SK-N-SH (cell line): ENCODE measurements around the gene ZDHHC8. TPM values are rescaled to one million over a fixed set of nuclear protein-coding genes. Genes with fewer than 3 reads are reported as not detected.

Experiments used
- CTCF ChIA-PET: fragments of 300-600, 350-600 bp; formaldehyde crosslinking; extraction: SDS; loops from one replicate; lab custom pipeline; 2021; lab: Yijun Ruan, JAX
- POLR2A ChIA-PET: fragments of 350-600 bp; sonication (Branson Sonifier 250); formaldehyde crosslinking; extraction: SDS; loops from one replicate; lab custom pipeline; 2020; ENCODE audit warnings: antibody characterized with exemption, inconsistent platforms; lab: Yijun Ruan, JAX
- DNase-seq: peaks from one replicate; pipeline ENCODE4 v3.0.0; 2012
- H2AFZ ChIP-seq: fragments of 200-600 bp; sonication (generic); 2 replicates; pipeline ENCODE4 v1.8.1; 2016; ENCODE audit warnings: antibody characterized with exemption, mild to moderate bottlenecking, low read depth
- H3F3A ChIP-seq: fragments of 200-600 bp; sonication (generic); replicated peaks from 2 replicates; pipeline ENCODE3; 2016; ENCODE audit warnings: antibody characterized with exemption, mild to moderate bottlenecking; ENCODE audit not compliant: insufficient read depth
- H3K27ac ChIP-seq, 2 experiments: fragments of 200-500 bp in 1 of 2; fragments of 200-600 bp in 1 of 2; sonication (Bioruptor generic) in 1 of 2; sonication (generic), shearing (Covaris generic) in 1 of 2; 2 replicates each; pipeline versions ENCODE4 v1.5.1 to v1.6.1; 2014 to 2016; ENCODE audit warnings: low read depth in 2 of 2, inconsistent platforms in 1 of 2, low read length in 1 of 2, mild to moderate bottlenecking in 1 of 2, mixed read lengths in 1 of 2
- H3K27me3 ChIP-seq: fragments of 200-600 bp; sonication (generic), shearing (Covaris generic); 2 replicates; pipeline ENCODE4 v1.6.1; 2016; ENCODE audit warnings: mixed run types; ENCODE audit not compliant: insufficient read depth
- H3K36me3 ChIP-seq, 2 experiments: fragments of 200-500 bp in 1 of 2; fragments of 200-600 bp in 1 of 2; sonication (Bioruptor generic) in 1 of 2; sonication (generic) in 1 of 2; replicated peaks in 1 of 2; 2 replicates each; pipeline versions ENCODE3 to v1.5.1; 2014 to 2016; ENCODE audit warnings: low read length in 1 of 2, mild to moderate bottlenecking in 1 of 2; ENCODE audit not compliant: insufficient read depth in 2 of 2, control insufficient read depth in 1 of 2
- H3K4me1 ChIP-seq, 2 experiments: fragments of 200-500 bp in 1 of 2; fragments of 200-600 bp in 1 of 2; sonication (Bioruptor generic) in 1 of 2; sonication (generic), shearing (Covaris generic) in 1 of 2; 2 replicates each; pipeline versions ENCODE4 v1.5.1 to v1.6.1; 2014 to 2016; ENCODE audit warnings: low read depth in 1 of 2, low read length in 1 of 2, mixed run types in 1 of 2; ENCODE audit not compliant: insufficient read depth in 2 of 2, control insufficient read depth in 1 of 2
- H3K4me2 ChIP-seq: fragments of 200-600 bp; sonication (generic), shearing (Covaris generic); 2 replicates; pipeline ENCODE4 v1.6.1; 2017; ENCODE audit warnings: mixed run types
- H3K4me3 ChIP-seq, 2 experiments: fragments of 200-500 bp in 1 of 2; fragments of 200-600 bp in 1 of 2; sonication (Bioruptor generic) in 1 of 2; sonication (generic), shearing (Covaris generic) in 1 of 2; 2 replicates each; pipeline versions ENCODE4 v1.5.1 to v1.8.1; 2014 to 2016; ENCODE audit warnings: low read depth in 2 of 2, inconsistent platforms in 1 of 2, low read length in 1 of 2, mild to moderate bottlenecking in 1 of 2, mixed read lengths in 1 of 2, moderate library complexity in 1 of 2
- H3K79me2 ChIP-seq: fragments of 200-600 bp; sonication (generic); 2 replicates; pipeline ENCODE4 v1.8.1; 2017; ENCODE audit warnings: mild to moderate bottlenecking; ENCODE audit not compliant: insufficient read depth
- H3K9ac ChIP-seq: fragments of 200-600 bp; sonication (generic); 2 replicates; pipeline ENCODE4 v1.6.1; 2017; ENCODE audit warnings: mixed run types
- H3K9me2 ChIP-seq: fragments of 200-600 bp; sonication (generic); 2 replicates; pipeline ENCODE4 v1.6.1; 2017; ENCODE audit warnings: mixed run types
- H3K9me3 ChIP-seq: fragments of 200-600 bp; sonication (generic); 2 replicates; pipeline ENCODE4 v1.6.1; 2017; ENCODE audit warnings: mixed run types, mild to moderate bottlenecking, moderate library complexity
- H4K20me1 ChIP-seq: fragments of 200-600 bp; sonication (generic); 2 replicates; pipeline ENCODE4 v1.6.1; 2017; ENCODE audit warnings: mild to moderate bottlenecking, mixed run types; ENCODE audit not compliant: insufficient read depth
- CHD2 ChIP-seq: fragments of 150-350 bp; IDR thresholded peaks from 2 replicates; pipeline ENCODE4 v1.6.1; 2018; ENCODE audit warnings: low read length; ENCODE audit not compliant: partially characterized antibody
- ELF1 ChIP-seq: IDR thresholded peaks from 2 replicates; pipeline ENCODE4 v1.4.0; 2012
- EP300 ChIP-seq, 2 experiments: IDR thresholded peaks; 2 replicates each; pipeline versions ENCODE4 v1.4.0 to v1.6.1; 2012; ENCODE audit warnings: borderline replicate concordance in 1 of 2, low read depth in 1 of 2, low read length in 1 of 2
- FOSL2 ChIP-seq: IDR thresholded peaks from 2 replicates; pipeline ENCODE4 v1.4.0; 2012; ENCODE audit warnings: low read depth, mild to moderate bottlenecking, moderate library complexity, borderline replicate concordance
- FOXJ3 ChIP-seq: sonication (generic); formaldehyde crosslinking; IDR thresholded peaks from 2 replicates; pipeline ENCODE4 v1.5.1; 2020; ENCODE audit warnings: mild to moderate bottlenecking, missing genetic modification reagents
- FOXM1 ChIP-seq: IDR thresholded peaks from 2 replicates; pipeline ENCODE4 v1.4.0; 2012; ENCODE audit warnings: low read depth, mild to moderate bottlenecking
- GATA2 ChIP-seq: sonication (generic); formaldehyde crosslinking; IDR thresholded peaks from 2 replicates; pipeline ENCODE4 v1.5.0; 2020; ENCODE audit warnings: mild to moderate bottlenecking, missing genetic modification reagents
- MEF2A ChIP-seq: IDR thresholded peaks from 2 replicates; pipeline ENCODE4 v1.4.0; 2012; ENCODE audit warnings: low read depth, borderline replicate concordance
- MXI1 ChIP-seq: IDR thresholded peaks from 2 replicates; pipeline ENCODE4 v1.6.1; 2012; ENCODE audit warnings: mild to moderate bottlenecking, low read depth, low read length, improper control_type of control experiment
- NFIC ChIP-seq: IDR thresholded peaks from 2 replicates; pipeline ENCODE4 v1.4.0; 2012; ENCODE audit warnings: borderline replicate concordance
- NRF1 ChIP-seq: IDR thresholded peaks from 2 replicates; pipeline ENCODE4 v1.6.1; 2012; ENCODE audit warnings: low read depth, mild to moderate bottlenecking, low read length
- PBX3 ChIP-seq: IDR thresholded peaks from 2 replicates; pipeline ENCODE4; 2012
- POLR2AphosphoS5 ChIP-seq: IDR thresholded peaks from 2 replicates; pipeline ENCODE4 v1.6.1; 2012; ENCODE audit warnings: low read depth, low read length
- RXRA ChIP-seq: IDR thresholded peaks from 2 replicates; pipeline ENCODE4 v1.4.0; 2012; ENCODE audit warnings: low read depth, mild to moderate bottlenecking, borderline replicate concordance
- SMC3 ChIP-seq: IDR thresholded peaks from 2 replicates; pipeline ENCODE4 v1.6.1; 2012; ENCODE audit warnings: low read depth, low read length, improper control_type of control experiment
- TAF1 ChIP-seq: IDR thresholded peaks from 2 replicates; pipeline ENCODE4 v1.6.1; 2012; ENCODE audit warnings: low read depth, mild to moderate bottlenecking, low read length, moderate library complexity, borderline replicate concordance
- TCF12 ChIP-seq: IDR thresholded peaks from 2 replicates; pipeline ENCODE4 v1.4.0; 2012
- TEAD4 ChIP-seq: IDR thresholded peaks from 2 replicates; pipeline ENCODE4 v1.4.0; 2012; ENCODE audit warnings: mild to moderate bottlenecking, borderline replicate concordance; ENCODE audit not compliant: insufficient read depth
- YY1 ChIP-seq: IDR thresholded peaks from 2 replicates; pipeline ENCODE4 v1.4.0; 2012; ENCODE audit warnings: low read depth, mild to moderate bottlenecking
- WGBS: methylation state at CpG from one replicate; pipeline ENCODE4 v1.1.6; 2017; ENCODE audit warnings: low lambda C conversion rate; 5-methylcytosine and 5-hydroxymethylcytosine counted together
- polyA plus RNA-seq, 3 experiments: library from polyadenylated mRNA; depleted of rRNA; stranded (reverse); fragments of >200 nt; gene quantifications; 2 replicates each; pipeline ENCODE4 v1.2.3, GENCODE V29; 2012
- TF ChIP-seq, protein P1 (sequence below): IDR thresholded peaks from 2 replicates; pipeline ENCODE4 v1.4.0; 2012; ENCODE audit warnings: low read depth, borderline replicate concordance

The ZDHHC8 gene
- polyA plus RNA-seq, 1 of the 3 experiments (the other 2 are of a cell fraction) = 65.3 TPM

GRCh38 chr22:20149257-20150250, 17.9 kb downstream of the ZDHHC8 start:
- no peak overlapping the region for H3K9ac ChIP-seq
- ChIA-PET CTCF (no interaction called here), POLR2A (no interaction called here)
- H3K9me3 ChIP-seq = no peaks in the 10 kb centered on the region
- H3K36me3 ChIP-seq = peaks cover 0 to 5% of the 10 kb centered on the region in 2 experiments
- H4K20me1 ChIP-seq = no peaks in the 10 kb centered on the region
- no peaks in the 10 kb centered on the region; the same call in 1 of the 2 replicates for H3K79me2 ChIP-seq
- no peak overlapping the region for H2AFZ ChIP-seq
- 100% methylated on average over 5 of the region's 32 CpGs for WGBS
- no peak overlapping the region for H3K4me3 ChIP-seq
- H3K4me1 ChIP-seq = peaks cover 0 to 27% of the 10 kb centered on the region in 2 experiments; a peak in 1 of 4 replicates
- H3K27ac ChIP-seq = no peak overlapping the region
- TF ChIP-seq ELF1 (no peak), NFIC (no peak), FOSL2 (no peak), EP300 (IDR thresholded peaks at IDR 0.05; ENCODE audit: borderline replicate concordance in 1 of 2, low read depth in 1 of 2, low read length in 1 of 2) (no peak), PBX3 (no peak), MXI1 (no peak), FOXJ3 (no peak), TAF1 (no peak), YY1 (no peak)
- H3K9me2 ChIP-seq = no peaks in the 10 kb centered on the region
- H3F3A ChIP-seq = peaks cover 8% of the 10 kb centered on the region
- no peaks in the 10 kb centered on the region for H3K27me3 ChIP-seq
- DNase-seq = no peak
- H3K4me2 ChIP-seq = no peak overlapping the region

- Histone ChIP-seq H3F3A (peaks cover 8% of the 10 kb centered on the region), H3K9me3 (no peaks in the 10 kb centered on the region), H3K4me1 (peaks cover 0 to 28% of the 10 kb centered on the region in 2 experiments; a peak in 1 of 4 replicates), H4K20me1 (no peaks in the 10 kb centered on the region), H3K79me2 (peaks cover 4% of the 10 kb centered on the region; the same call in 1 of the 2 replicates), H3K27ac (no peak within 1 kb of the TSS), H3K4me3 (no peak within 1 kb of the TSS), H3K9me2 (no peaks in the 10 kb centered on the region), H3K27me3 (no peaks in the 10 kb centered on the region), H2AFZ (no peak within 1 kb of the TSS), H3K9ac (no peak within 1 kb of the TSS), H3K4me2 (no peak within 1 kb of the TSS), H3K36me3 (peaks cover 0 to 2% of the 10 kb centered on the region in 2 experiments)
- ChIA-PET CTCF (no interaction called here), POLR2A (no interaction called here)
- TF ChIP-seq TEAD4 (no peak), ELF1 (no peak), FOXJ3 (no peak), NRF1 (no peak), FOSL2 (no peak), GATA2 (CRISPR knock-in tag) (no peak), RXRA (no peak), FOXM1 (no peak), POLR2AphosphoS5 (no peak), TAF1 (no peak), MEF2A (no peak), SMC3 (no peak), CHD2 (no peak), TCF12 (no peak)
- TF ChIP-seq, protein P1, sequence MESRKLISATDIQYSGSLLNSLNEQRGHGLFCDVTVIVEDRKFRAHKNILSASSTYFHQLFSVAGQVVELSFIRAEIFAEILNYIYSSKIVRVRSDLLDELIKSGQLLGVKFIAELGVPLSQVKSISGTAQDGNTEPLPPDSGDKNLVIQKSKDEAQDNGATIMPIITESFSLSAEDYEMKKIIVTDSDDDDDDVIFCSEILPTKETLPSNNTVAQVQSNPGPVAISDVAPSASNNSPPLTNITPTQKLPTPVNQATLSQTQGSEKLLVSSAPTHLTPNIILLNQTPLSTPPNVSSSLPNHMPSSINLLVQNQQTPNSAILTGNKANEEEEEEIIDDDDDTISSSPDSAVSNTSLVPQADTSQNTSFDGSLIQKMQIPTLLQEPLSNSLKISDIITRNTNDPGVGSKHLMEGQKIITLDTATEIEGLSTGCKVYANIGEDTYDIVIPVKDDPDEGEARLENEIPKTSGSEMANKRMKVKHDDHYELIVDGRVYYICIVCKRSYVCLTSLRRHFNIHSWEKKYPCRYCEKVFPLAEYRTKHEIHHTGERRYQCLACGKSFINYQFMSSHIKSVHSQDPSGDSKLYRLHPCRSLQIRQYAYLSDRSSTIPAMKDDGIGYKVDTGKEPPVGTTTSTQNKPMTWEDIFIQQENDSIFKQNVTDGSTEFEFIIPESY = no peak
- no peak for DNase-seq
- WGBS = no CpG with 5 or more reads among the region's 14 CpGs
Measured at GRCh38 chr22:20150381-20151275, 19.0 kb downstream of the ZDHHC8 start, which contains the start of gene CCDC188. TSS of gene CCDC188 (minus strand) at chr22:20151055. CDS start at chr22:20150986, 69 bp downstream.
